H9 (cell line): Measurements from ENCODE around the gene TOGARAM1. TPM values are rescaled to one million over a fixed set of nuclear protein-coding genes. Genes with fewer than 3 reads are reported as not detected.
"Not testable (repeated sequence)": the region's sequence is repeated elsewhere in the genome, so short reads cannot be mapped to it uniquely, and the experiment has no call there.

Experiments
- DNase-seq: peaks from one replicate; pipeline ENCODE4 v3.0.0-alpha.2; 2017
- H2AFZ ChIP-seq: one replicate; pipeline ENCODE4 v1.6.1; 2013; ENCODE audit warnings: mild to moderate bottlenecking, low read length, control low read depth, moderate library complexity
- H2AK5ac ChIP-seq: 2 replicates; pipeline ENCODE4 v1.6.1; 2013; ENCODE audit warnings: low read length, control low read depth, mixed read lengths; ENCODE audit not compliant: insufficient read length
- H2BK120ac ChIP-seq: one replicate; pipeline ENCODE4 v1.6.1; 2013; ENCODE audit warnings: low read depth, mild to moderate bottlenecking, low read length, control low read depth, inconsistent platforms; ENCODE audit not compliant: poor library complexity, severe bottlenecking
- H2BK12ac ChIP-seq: 2 replicates; pipeline ENCODE4 v1.6.1; 2013; ENCODE audit warnings: low read length, control low read depth, mixed read lengths, low read depth; ENCODE audit not compliant: insufficient read length
- H2BK15ac ChIP-seq: 2 replicates; pipeline ENCODE4 v1.6.1; 2013; ENCODE audit warnings: low read depth, low read length, control low read depth
- H2BK20ac ChIP-seq: one replicate; pipeline ENCODE4 v1.6.1; 2013; ENCODE audit warnings: low read depth, mild to moderate bottlenecking, low read length, control low read depth, inconsistent platforms; ENCODE audit not compliant: poor library complexity, severe bottlenecking
- H2BK5ac ChIP-seq: 2 replicates; pipeline ENCODE4 v1.6.1; 2013; ENCODE audit warnings: low read length, control low read depth, mixed read lengths; ENCODE audit not compliant: insufficient read length
- H3K14ac ChIP-seq: 2 replicates; pipeline ENCODE4 v1.6.1; 2013; ENCODE audit warnings: low read length, control low read depth; ENCODE audit not compliant: insufficient read depth
- H3K18ac ChIP-seq: 2 replicates; pipeline ENCODE4 v1.6.1; 2013; ENCODE audit warnings: low read depth, mild to moderate bottlenecking, mixed read lengths, low read length, control low read depth; ENCODE audit not compliant: insufficient read length
- H3K23ac ChIP-seq: 2 replicates; pipeline ENCODE4 v1.6.1; 2013; ENCODE audit warnings: low read length, control low read depth, mixed read lengths, low read depth; ENCODE audit not compliant: insufficient read length
- H3K23me2 ChIP-seq: 2 replicates; pipeline ENCODE4 v1.6.1; 2013; ENCODE audit warnings: low read depth, mild to moderate bottlenecking, mixed read lengths, low read length, control low read depth; ENCODE audit not compliant: insufficient read length, poor library complexity, severe bottlenecking
- H3K27ac ChIP-seq: 2 replicates; pipeline ENCODE4 v1.5.1; 2013; ENCODE audit warnings: low read length, control low read depth, mixed read lengths, low read depth; ENCODE audit not compliant: insufficient read length
- H3K27me3 ChIP-seq: 2 replicates; pipeline ENCODE4 v1.6.1; 2013; ENCODE audit warnings: low read length, control low read depth, inconsistent platforms; ENCODE audit not compliant: insufficient read depth
- H3K4ac ChIP-seq: 2 replicates; pipeline ENCODE4 v1.6.1; 2013; ENCODE audit warnings: low read depth, mild to moderate bottlenecking, control low read depth, inconsistent platforms, low read length, moderate library complexity
- H3K4me1 ChIP-seq: 2 replicates; pipeline ENCODE4 v1.6.1; 2013; ENCODE audit warnings: low read length, control low read depth, inconsistent platforms; ENCODE audit not compliant: insufficient read depth
- H3K4me2 ChIP-seq: 2 replicates; pipeline ENCODE4 v1.6.1; 2013; ENCODE audit warnings: low read length, control low read depth, mixed read lengths; ENCODE audit not compliant: insufficient read length, insufficient read depth
- H3K56ac ChIP-seq: 2 replicates; pipeline ENCODE4 v1.6.1; 2013; ENCODE audit warnings: low read depth, mild to moderate bottlenecking, mixed read lengths, low read length, control low read depth; ENCODE audit not compliant: insufficient read length
- H3K79me1 ChIP-seq: 2 replicates; pipeline ENCODE4 v1.6.1; 2013; ENCODE audit warnings: low read depth, mild to moderate bottlenecking, moderate library complexity, low read length, control low read depth, inconsistent platforms; ENCODE audit not compliant: insufficient read depth, poor library complexity, severe bottlenecking
- H3K79me2 ChIP-seq: 2 replicates; pipeline ENCODE4 v1.6.1; 2013; ENCODE audit warnings: low read length, control low read depth, inconsistent platforms; ENCODE audit not compliant: insufficient read depth
- H3K9ac ChIP-seq: 2 replicates; pipeline ENCODE4 v1.6.1; 2013; ENCODE audit warnings: low read length, control low read depth, mixed read lengths; ENCODE audit not compliant: insufficient read length; ENCODE audit errors: extremely low read depth
- H3K9me3 ChIP-seq: one replicate; pipeline ENCODE4 v1.6.1; 2013; ENCODE audit warnings: low read depth, low read length, inconsistent platforms; ENCODE audit not compliant: control insufficient read depth
- H3T11ph ChIP-seq: one replicate; pipeline ENCODE4 v1.6.1; 2013; ENCODE audit warnings: mild to moderate bottlenecking, low read length, control low read depth, inconsistent platforms
- H4K20me1 ChIP-seq: one replicate; pipeline ENCODE4 v1.6.1; 2013; ENCODE audit not compliant: control insufficient read depth, insufficient read length, insufficient read depth
- H4K5ac ChIP-seq: 2 replicates; pipeline ENCODE4 v1.6.1; 2013; ENCODE audit warnings: low read depth, mild to moderate bottlenecking, mixed read lengths, low read length, control low read depth; ENCODE audit not compliant: insufficient read length
- H4K8ac ChIP-seq: replicated peaks from 2 replicates; pipeline ENCODE4 v1.6.1; 2013; ENCODE audit warnings: low read length, control low read depth, mixed read lengths, low read depth; ENCODE audit not compliant: insufficient read length
- H4K91ac ChIP-seq: 2 replicates; pipeline ENCODE4 v1.6.1; 2013; ENCODE audit warnings: low read depth, mild to moderate bottlenecking, moderate library complexity, mixed read lengths, low read length, control low read depth; ENCODE audit not compliant: insufficient read length
- H3K27ac Mint-ChIP-seq, 3 experiments: 2 replicates in 2 of 3; 3 replicates in 1 of 3; pipeline ENCODE4 v1.8.0; 2020 to 2021; ENCODE audit warnings: mixed read lengths in 3 of 3, mild to moderate bottlenecking in 1 of 3, moderate library complexity in 1 of 3
- H3K27me3 Mint-ChIP-seq: 2 replicates; pipeline ENCODE4 v1.8.0; 2021; ENCODE audit warnings: low read depth, mild to moderate bottlenecking, moderate library complexity, mixed read lengths
- H3K36me3 Mint-ChIP-seq, 3 experiments: 2 replicates in 2 of 3; 3 replicates in 1 of 3; pipeline ENCODE4 v1.8.0; 2020 to 2021; ENCODE audit warnings: low read depth in 3 of 3, mixed read lengths in 3 of 3; ENCODE audit not compliant: insufficient read depth in 1 of 3
- H3K4me1 Mint-ChIP-seq, 2 experiments: 2 replicates each; pipeline ENCODE4 v1.8.0; 2020; ENCODE audit warnings: mixed read lengths in 2 of 2
- H3K4me3 Mint-ChIP-seq, 2 experiments: 2 replicates in 1 of 2; 3 replicates in 1 of 2; pipeline ENCODE4 v1.8.0; 2020 to 2021; ENCODE audit warnings: mild to moderate bottlenecking in 2 of 2, mixed read lengths in 2 of 2, moderate library complexity in 1 of 2
- H3K9me3 Mint-ChIP-seq, 2 experiments: 2 replicates in 1 of 2; 3 replicates in 1 of 2; pipeline ENCODE4 v1.8.0; 2020; ENCODE audit warnings: mild to moderate bottlenecking in 2 of 2, mixed read lengths in 2 of 2, moderate library complexity in 1 of 2
- WGBS: extraction: QIAGEN DNeasy Blood & Tissue Kit; methylation state at CpG from one replicate; pipeline ENCODE4 v1.1.7; 2013; ENCODE audit warnings: missing lambda C conversion rate, low lambda C conversion rate, mixed read lengths; ENCODE audit not compliant: insufficient read length; ENCODE audit errors: extremely low coverage; 5-methylcytosine and 5-hydroxymethylcytosine counted together
- total RNA-seq: library from RNA; stranded (reverse); gene quantifications from 2 replicates; pipeline ENCODE4 v1.2.1, GENCODE V29; 2021

TOGARAM1 gene
- total RNA-seq, 1 experiment from 2014 or later = 11.4 TPM

- WGBS = no CpG with 5 or more reads among the region's 3 CpGs
- H3K79me2 ChIP-seq = peaks cover 14% of the 10 kb centered on the region; the same call in 1 of the 2 replicates
- not testable (repeated sequence) for H3K4me1 ChIP-seq, H4K8ac ChIP-seq, H4K5ac ChIP-seq, H3K79me1 ChIP-seq, H2BK20ac ChIP-seq, H2AFZ ChIP-seq, H3K23me2 ChIP-seq, H3K4me3 Mint-ChIP-seq, H3T11ph ChIP-seq, H3K56ac ChIP-seq, H3K27me3 ChIP-seq, H3K36me3 Mint-ChIP-seq, H2BK12ac ChIP-seq, H2BK120ac ChIP-seq, H3K27me3 Mint-ChIP-seq, H3K9me3 Mint-ChIP-seq, H3K9me3 ChIP-seq, H3K27ac ChIP-seq, DNase-seq, H2BK15ac ChIP-seq, H4K20me1 ChIP-seq, H3K9ac ChIP-seq, H3K14ac ChIP-seq, H2AK5ac ChIP-seq, H4K91ac ChIP-seq, H3K4ac ChIP-seq, H3K18ac ChIP-seq, H3K23ac ChIP-seq, H3K4me2 ChIP-seq, H2BK5ac ChIP-seq
- H3K27ac Mint-ChIP-seq = 0 out of 7 replicates have a peak overlapping the region, but pooled peaks of 1 of the 3 experiments have one; percentile 53
- H3K4me1 Mint-ChIP-seq = peaks cover 22 to 29% of the 10 kb centered on the region in 2 experiments
These were observed 119.1 kb downstream of the TOGARAM1 start for GRCh38 chr14:45081096-45081495.
